ENCODE data around the gene MYO1F.

Gene MYO1F

GRCh38 chr19:8476524-8476923 is 100.7 kb downstream of the MYO1F start:
- TF ChIP-seq, protein P1, sequence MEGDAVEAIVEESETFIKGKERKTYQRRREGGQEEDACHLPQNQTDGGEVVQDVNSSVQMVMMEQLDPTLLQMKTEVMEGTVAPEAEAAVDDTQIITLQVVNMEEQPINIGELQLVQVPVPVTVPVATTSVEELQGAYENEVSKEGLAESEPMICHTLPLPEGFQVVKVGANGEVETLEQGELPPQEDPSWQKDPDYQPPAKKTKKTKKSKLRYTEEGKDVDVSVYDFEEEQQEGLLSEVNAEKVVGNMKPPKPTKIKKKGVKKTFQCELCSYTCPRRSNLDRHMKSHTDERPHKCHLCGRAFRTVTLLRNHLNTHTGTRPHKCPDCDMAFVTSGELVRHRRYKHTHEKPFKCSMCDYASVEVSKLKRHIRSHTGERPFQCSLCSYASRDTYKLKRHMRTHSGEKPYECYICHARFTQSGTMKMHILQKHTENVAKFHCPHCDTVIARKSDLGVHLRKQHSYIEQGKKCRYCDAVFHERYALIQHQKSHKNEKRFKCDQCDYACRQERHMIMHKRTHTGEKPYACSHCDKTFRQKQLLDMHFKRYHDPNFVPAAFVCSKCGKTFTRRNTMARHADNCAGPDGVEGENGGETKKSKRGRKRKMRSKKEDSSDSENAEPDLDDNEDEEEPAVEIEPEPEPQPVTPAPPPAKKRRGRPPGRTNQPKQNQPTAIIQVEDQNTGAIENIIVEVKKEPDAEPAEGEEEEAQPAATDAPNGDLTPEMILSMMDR (IDR thresholded peaks at IDR 0.05), result no peak
- no peak overlapping the region for H3K27ac Mint-ChIP-seq
- no peaks in the 10 kb centered on the region for H3K27me3 Mint-ChIP-seq (ENCODE audit: low read depth, poor library complexity)
- peaks cover 13% of the 10 kb centered on the region for H3K4me1 Mint-ChIP-seq
- H3K4me3 Mint-ChIP-seq, result no peak overlapping the region
- peaks cover 68% of the 10 kb centered on the region for H3K36me3 Mint-ChIP-seq (ENCODE audit: low read depth)
- H3K9me3 Mint-ChIP-seq, result no peaks in the 10 kb centered on the region
- no peak for DNase-seq

GRCh38 chr19:8475005-8475404 is 102.2 kb downstream of the MYO1F start:
- H3K4me3 Mint-ChIP-seq, result no peak overlapping the region
- H3K9me3 Mint-ChIP-seq, result no peaks in the 10 kb centered on the region
- DNase-seq, result no peak

DNA sequence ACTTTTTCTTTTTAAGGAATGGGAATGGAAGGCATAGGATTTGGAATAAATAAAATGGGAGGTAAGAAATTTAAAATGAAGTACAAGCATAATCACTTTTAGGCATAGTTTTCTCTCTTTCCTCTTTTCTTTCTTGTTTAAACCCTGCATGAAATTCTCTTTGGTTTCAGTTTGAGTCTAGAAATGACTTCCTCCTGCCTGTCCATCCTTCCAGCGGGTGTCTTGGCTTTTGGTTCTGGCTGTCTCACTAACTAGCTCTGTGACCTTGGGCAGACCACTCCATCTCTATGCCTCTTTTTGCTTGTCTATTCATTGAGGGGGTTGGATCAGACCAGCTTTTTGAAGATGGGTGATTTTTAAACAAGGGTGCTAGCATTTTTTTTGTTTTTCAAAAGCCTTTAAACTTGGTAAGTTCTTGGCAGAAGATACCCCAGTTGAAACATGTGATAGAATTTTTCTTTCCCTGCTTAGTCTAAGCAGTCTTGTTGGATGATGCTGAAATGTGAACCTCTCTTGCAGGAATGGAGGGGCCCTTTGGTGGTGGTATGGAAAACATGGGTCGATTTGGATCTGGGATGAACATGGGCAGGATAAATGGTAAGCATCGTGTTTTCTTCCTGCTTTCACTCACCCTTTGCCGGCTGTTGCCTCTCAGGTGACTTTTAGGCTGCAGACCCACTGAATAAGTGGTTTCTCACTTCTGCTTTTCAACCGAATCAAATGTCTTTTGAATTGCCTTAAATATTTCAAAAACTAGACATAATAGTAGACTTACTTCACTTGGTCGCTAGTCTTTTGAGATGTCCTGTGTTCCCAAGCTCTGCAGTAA is 103.4 kb downstream of the MYO1F start:
- DNase-seq, result no peak
- H3K36me3 Mint-ChIP-seq (ENCODE audit: low read depth), result peaks cover 81% of the 10 kb centered on the region
- H3K4me1 Mint-ChIP-seq, result peaks cover 13% of the 10 kb centered on the region
- H3K27me3 Mint-ChIP-seq (ENCODE audit: low read depth, poor library complexity), result no peaks in the 10 kb centered on the region
- no peak overlapping the region for H3K4me3 Mint-ChIP-seq
- TF ChIP-seq, protein P1 (IDR thresholded peaks at IDR 0.05), result no peak
- no peaks in the 10 kb centered on the region for H3K9me3 Mint-ChIP-seq
- H3K27ac Mint-ChIP-seq, result peak overlapping the region; percentile 81

More at GRCh38 chr19:8475005-8475404, 102.2 kb downstream of the MYO1F start:
- TF ChIP-seq, protein P1 (IDR thresholded peaks at IDR 0.05), result no peak
- no peaks in the 10 kb centered on the region for H3K27me3 Mint-ChIP-seq (ENCODE audit: low read depth, poor library complexity)
- H3K36me3 Mint-ChIP-seq (ENCODE audit: low read depth), result peaks cover 71% of the 10 kb centered on the region
- no peak overlapping the region for H3K27ac Mint-ChIP-seq
- H3K4me1 Mint-ChIP-seq, result peaks cover 5% of the 10 kb centered on the region
